Nephron progenitor cell (in vitro differentiated cells): ENCODE measurements around the gene PDCD4.

Source experiments
- DNase-seq: peaks from one replicate; pipeline ENCODE4 v3.0.0; 2021
- H3K27ac Mint-ChIP-seq: 2 replicates; pipeline ENCODE4 v1.8.0; 2021; ENCODE audit warnings: mild to moderate bottlenecking, moderate library complexity, mixed read lengths
- H3K27me3 Mint-ChIP-seq: 2 replicates; pipeline ENCODE4 v1.8.0; 2021; ENCODE audit warnings: mild to moderate bottlenecking, low read depth, mixed read lengths; ENCODE audit not compliant: poor library complexity
- H3K36me3 Mint-ChIP-seq: 2 replicates; pipeline ENCODE4 v1.8.0; 2021; ENCODE audit warnings: low read depth, mixed read lengths
- H3K4me1 Mint-ChIP-seq: 2 replicates; pipeline ENCODE4 v1.8.0; 2021; ENCODE audit warnings: mixed read lengths
- H3K4me3 Mint-ChIP-seq: 2 replicates; pipeline ENCODE4 v1.8.0; 2021; ENCODE audit warnings: mild to moderate bottlenecking, moderate library complexity, mixed read lengths
- H3K9me3 Mint-ChIP-seq: 2 replicates; pipeline ENCODE4 v1.8.0; 2021; ENCODE audit warnings: mild to moderate bottlenecking, moderate library complexity, mixed read lengths
- TF ChIP-seq, protein P1 (sequence below): fragments of 200-600 bp; sonication (generic); IDR thresholded peaks from 2 replicates; pipeline ENCODE4 v1.5.0; 2021; ENCODE audit warnings: antibody characterized with exemption

Gene PDCD4

DNA sequence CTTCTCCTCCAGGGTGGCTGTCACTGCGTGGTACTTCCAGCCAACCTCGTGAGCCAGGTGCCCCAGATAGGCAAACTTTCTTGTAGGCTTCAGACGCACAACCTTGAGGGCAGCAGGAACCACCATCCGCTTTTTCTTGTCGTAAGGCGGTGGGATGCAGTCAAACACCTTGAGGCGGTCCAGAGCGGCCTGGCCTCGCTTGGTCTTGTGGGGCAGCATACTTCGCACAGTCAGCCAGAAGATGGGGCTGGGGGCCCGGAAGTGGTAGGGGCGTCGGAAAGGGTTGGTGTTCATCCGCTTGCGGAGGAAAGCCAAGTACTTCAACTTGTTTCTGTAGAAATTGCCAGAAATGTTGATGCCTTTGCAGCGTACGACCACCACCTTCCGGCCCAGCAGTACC is 65.0 kb downstream of the PDCD4 start:
- no peaks in the 10 kb centered on the region for H3K4me1 Mint-ChIP-seq
- H3K4me3 Mint-ChIP-seq: no peak overlapping the region
- H3K36me3 Mint-ChIP-seq: peaks cover 40% of the 10 kb centered on the region
- no peak overlapping the region for H3K27ac Mint-ChIP-seq
- H3K27me3 Mint-ChIP-seq: no peaks in the 10 kb centered on the region
- TF ChIP-seq, protein P1, sequence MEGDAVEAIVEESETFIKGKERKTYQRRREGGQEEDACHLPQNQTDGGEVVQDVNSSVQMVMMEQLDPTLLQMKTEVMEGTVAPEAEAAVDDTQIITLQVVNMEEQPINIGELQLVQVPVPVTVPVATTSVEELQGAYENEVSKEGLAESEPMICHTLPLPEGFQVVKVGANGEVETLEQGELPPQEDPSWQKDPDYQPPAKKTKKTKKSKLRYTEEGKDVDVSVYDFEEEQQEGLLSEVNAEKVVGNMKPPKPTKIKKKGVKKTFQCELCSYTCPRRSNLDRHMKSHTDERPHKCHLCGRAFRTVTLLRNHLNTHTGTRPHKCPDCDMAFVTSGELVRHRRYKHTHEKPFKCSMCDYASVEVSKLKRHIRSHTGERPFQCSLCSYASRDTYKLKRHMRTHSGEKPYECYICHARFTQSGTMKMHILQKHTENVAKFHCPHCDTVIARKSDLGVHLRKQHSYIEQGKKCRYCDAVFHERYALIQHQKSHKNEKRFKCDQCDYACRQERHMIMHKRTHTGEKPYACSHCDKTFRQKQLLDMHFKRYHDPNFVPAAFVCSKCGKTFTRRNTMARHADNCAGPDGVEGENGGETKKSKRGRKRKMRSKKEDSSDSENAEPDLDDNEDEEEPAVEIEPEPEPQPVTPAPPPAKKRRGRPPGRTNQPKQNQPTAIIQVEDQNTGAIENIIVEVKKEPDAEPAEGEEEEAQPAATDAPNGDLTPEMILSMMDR: no peak
- no peak for DNase-seq
- H3K9me3 Mint-ChIP-seq: peaks cover 12% of the 10 kb centered on the region

DNA sequence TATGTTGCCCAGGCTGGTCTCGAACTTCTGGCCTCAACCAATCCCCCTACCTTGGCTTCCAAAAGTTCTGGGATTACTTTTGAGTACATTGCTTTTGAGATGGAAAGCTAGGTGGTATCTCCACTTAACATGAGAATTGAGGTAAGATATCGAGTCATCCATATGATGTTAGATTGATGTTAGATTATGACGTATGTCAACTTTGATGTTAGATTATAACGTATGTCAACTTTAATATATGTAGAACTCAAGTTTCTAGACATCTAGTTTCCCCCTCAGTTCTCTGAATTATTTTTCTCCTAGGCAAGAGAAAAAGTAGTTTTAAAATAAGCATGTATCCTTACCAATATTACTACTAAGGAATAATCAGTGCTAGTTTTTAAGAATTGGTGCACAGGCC is 67.7 kb downstream of the PDCD4 start:
- no peak for DNase-seq
- Mint-ChIP-seq H3K27ac (no peak overlapping the region), H3K9me3 (peaks cover 37% of the 10 kb centered on the region), H3K36me3 (peaks cover 66% of the 10 kb centered on the region), H3K27me3 (no peaks in the 10 kb centered on the region), H3K4me3 (no peak overlapping the region), H3K4me1 (no peaks in the 10 kb centered on the region)
- TF ChIP-seq, protein P1: no peak

DNA sequence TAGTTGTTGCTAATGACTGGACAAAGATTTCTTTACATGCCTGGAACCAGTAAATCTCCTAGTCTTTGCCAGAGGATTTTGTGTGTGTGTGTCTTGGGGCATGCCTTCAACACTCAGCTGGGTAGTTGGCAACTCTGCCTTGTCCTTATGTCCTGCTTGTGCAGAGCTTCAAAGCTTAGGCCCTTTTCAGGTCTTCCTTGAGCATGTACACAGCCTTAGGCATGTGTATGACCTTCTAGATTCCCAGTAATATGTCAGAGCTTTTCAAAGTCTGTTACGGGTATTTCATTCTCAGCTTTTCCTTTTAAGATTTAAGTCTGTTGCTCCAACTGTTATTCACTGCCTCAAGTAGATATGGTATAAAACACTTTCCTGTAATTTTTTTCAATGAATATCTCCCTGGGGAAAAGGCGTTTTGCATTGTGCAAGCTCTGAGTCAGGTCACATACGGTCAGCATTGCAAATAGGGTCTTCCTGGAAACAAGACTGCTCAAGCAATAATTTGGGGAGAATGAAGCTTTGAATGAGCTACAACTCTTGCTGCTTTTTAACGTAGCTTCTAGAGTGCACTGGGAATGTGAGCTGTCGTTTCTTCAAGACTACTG is 73.2 kb downstream of the PDCD4 start:
- H3K4me1 Mint-ChIP-seq: no peaks in the 10 kb centered on the region
- peaks cover 92% of the 10 kb centered on the region for H3K36me3 Mint-ChIP-seq
- TF ChIP-seq, protein P1: no peak
- no peak overlapping the region for H3K27ac Mint-ChIP-seq
- H3K4me3 Mint-ChIP-seq: no peak overlapping the region
- H3K27me3 Mint-ChIP-seq: peaks cover 3% of the 10 kb centered on the region
- H3K9me3 Mint-ChIP-seq: peaks cover 63% of the 10 kb centered on the region
- DNase-seq: no peak

DNA sequence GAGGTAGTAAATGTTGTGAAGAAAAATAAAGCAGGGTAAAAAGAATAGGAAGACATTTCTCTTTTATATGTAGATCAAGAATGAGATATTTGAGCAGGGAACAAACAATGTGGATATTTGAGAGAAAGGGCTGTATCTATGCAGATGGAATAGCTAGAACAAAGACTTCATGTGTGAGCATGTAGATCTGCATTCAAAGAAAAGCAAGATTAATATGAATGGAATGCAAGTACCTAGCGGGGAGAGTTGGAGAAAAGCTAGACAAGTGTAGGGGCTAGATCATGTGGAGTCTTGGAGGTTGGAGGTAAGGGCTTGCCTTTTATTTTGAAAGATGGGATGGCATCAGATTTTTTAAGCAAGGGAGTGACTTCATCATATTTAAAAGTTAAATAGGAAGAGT is 74.8 kb downstream of the PDCD4 start:
- Mint-ChIP-seq H3K36me3 (peaks cover 93% of the 10 kb centered on the region), H3K4me3 (no peak overlapping the region), H3K27me3 (peaks cover 3% of the 10 kb centered on the region), H3K27ac (no peak overlapping the region), H3K4me1 (no peaks in the 10 kb centered on the region), H3K9me3 (peaks cover 60% of the 10 kb centered on the region)
- TF ChIP-seq, protein P1: no peak
- no peak for DNase-seq

DNA sequence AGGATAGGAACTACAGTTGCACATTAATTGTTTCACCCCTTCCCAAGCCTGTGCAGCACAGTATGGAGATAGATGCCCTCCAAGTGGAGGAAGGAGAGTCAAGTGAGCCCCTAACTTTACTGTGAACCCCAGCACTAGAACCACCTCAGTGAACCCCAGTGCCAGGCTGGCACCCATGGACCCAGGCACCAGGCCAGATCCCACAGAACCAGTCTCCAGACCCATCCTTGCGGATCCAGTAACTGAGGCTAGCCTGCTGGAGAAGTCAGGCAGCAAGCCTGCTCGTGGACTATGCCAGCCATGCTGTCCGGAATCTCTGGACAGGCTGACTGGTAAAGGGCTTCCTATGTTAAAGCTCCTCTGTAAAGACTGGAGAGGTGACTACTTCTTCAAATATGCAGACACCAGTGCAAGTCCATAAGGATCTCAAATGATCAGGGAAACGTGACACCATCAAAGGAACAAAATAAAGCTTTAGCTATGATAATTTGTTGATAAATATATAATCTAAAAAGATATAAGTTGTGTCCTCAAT is 75.4 kb downstream of the PDCD4 start:
- H3K27me3 Mint-ChIP-seq: peaks cover 3% of the 10 kb centered on the region
- H3K9me3 Mint-ChIP-seq: peaks cover 56% of the 10 kb centered on the region
- DNase-seq: no peak
- H3K36me3 Mint-ChIP-seq: peaks cover 92% of the 10 kb centered on the region
- no peak overlapping the region for H3K27ac Mint-ChIP-seq
- H3K4me3 Mint-ChIP-seq: no peak overlapping the region
- TF ChIP-seq, protein P1: no peak
- H3K4me1 Mint-ChIP-seq: no peaks in the 10 kb centered on the region
